CD4-positive, alpha-beta T cell treated with Interleukin-4 for 1 hour (primary cell): ENCODE results near the gene COA8.
"Not testable (repeated sequence)": the region's sequence is repeated elsewhere in the genome, so short reads cannot be mapped to it uniquely, and the experiment has no call there.

Experiments
- DNase-seq, 2 donors: peaks; one replicate each; pipeline ENCODE4 v3.0.0-alpha.2; 2020 to 2022

Gene COA8

DNA sequence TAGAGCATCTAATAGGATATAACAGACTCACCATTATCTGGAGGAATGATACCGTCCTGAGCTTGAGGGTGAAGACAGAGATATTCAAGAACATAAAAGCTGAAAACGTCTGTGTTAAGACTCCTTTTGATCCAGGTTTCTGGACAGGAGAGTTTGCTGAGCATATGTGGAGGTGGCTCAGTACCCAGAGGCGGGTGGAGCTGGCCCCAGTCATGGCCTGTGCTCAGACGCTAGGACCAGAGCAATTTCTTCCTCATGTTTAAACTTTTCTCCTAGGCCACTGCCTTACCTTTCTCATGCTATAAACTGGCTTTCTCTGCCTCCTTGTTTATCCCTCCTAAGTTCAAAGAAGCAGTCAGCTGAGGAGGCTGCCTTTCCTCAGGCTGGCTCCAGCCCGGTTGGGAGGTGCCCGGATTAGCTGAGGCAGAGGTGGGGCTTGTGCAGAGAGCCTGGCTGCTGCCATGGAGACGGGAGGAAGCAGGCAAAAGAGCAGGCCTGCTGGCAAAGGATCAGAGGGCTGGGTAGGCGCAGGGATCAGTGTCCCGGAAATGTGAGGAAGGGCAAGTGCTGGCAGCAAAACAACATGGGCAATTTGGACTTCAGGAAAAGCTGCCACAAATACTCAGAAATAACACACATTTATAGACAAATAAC, 13.7 kb downstream of the COA8 start:
- DNase-seq: no peak

DNA sequence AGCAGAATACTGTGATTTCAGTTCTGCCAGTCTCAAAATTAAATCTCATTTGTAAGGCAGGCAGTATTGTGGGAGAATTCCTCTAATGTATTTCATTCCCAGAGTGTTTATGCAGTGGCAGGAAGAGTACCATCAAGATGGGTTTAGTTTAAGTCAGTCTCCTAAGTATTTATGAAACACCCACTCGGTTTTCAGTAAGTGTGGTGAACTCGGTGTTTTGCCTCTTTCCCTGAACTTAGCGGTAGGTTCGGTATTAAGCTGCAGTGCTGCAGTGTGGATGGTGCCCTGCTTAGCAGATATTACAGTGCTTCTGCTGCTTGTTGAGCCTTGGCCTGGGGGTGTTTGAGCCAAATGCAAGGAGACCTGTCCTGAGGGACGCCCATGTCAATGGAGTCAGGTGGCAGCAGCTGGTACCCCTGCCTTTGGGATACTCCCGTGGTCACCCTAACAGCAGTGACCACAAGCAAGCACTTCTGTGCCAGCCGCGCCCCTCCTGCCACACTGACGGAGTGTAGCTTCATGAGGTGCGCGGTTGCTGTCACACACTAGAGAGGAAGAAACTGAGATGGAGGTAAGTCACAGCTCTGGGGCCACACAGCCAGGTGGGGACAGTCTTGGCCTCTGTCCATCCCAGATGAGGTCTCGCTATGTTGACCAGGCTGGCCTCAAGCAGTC, 15.8 kb downstream of the COA8 start:
- no peak for DNase-seq

DNA sequence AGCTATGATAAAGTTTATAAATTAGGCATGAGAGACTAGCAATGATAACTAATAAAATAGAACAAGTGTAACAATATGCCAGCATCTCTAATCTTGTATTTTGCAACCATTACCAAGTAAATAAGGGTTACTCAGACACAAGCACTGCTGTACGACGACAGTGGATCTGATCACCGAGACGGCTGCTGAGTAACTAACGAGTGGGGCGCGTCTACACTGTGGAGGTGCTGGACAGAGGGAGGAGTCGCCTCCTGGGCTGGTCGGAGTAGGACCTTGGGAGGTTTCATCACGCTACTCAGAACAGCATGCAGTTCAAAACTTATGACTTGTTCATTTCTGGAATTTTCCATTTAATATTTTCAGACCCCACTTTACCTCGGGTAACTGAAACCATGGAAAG, 18.4 kb downstream of the COA8 start:
- DNase-seq: no peak

DNA sequence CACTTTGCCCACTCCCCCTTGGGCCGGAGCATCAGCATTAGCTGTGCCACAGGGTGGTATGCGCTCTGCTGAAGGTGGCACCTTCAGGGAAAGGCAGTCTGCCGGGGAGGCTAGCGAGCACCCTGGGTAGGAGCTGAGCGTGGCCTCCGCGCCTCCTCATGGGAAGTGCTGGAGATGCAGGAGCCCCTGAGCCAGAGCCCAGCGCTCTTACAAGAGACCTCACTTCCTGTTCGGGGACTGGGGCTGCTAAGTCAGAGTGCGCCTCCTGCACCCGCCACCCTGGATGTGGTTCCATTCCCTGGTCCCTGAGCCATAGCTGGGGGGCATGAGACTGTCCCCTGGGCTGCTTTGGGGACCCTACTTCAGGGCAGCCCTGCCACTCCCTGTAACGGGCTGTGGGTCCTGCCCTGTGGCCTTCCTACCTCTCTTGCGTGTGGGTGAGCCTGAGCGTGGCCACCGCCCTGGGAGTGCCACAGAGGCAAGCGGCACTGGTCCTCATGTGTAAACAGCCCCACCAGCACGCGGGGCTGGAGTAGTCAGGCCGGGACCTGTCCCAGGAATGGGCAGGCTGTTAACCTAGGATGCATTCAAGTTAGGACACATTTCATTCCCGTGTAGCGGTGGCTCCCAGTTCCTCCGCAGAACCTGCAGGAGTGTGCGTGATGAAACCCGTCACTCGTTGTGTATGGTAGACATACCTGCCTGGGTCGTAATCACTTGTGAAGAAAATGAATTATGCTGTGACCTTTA, 19.4 kb downstream of the COA8 start:
- DNase-seq: no peak

DNA sequence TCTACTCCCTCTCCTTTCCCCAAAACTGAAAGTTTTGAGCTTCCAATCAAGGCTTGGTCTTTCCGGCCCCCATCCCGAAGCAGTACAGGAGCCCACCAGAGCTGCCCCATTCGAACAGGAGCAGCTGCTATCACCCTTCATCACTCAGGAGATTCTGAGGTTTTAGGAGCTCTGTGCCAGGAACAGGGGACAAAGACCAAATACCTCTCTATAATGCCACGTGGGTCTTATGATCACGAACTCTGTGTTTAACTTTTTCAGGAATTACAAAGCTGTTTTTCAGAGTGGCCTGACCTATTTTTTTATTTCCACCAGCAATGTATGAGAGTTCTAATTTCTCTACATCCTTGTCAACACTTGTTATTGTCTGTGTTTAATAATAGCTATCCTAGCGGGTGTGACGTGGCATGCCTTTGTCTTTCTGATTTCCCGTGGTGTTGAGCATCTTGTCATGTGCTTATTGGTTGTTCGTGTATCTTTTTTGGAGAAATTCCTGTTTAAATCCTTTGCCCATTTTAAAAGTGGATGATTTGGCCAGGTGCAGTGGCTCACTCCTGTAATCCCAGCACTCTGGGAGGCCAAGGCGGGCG, 21.7 kb downstream of the COA8 start:
- no peak for DNase-seq

DNA sequence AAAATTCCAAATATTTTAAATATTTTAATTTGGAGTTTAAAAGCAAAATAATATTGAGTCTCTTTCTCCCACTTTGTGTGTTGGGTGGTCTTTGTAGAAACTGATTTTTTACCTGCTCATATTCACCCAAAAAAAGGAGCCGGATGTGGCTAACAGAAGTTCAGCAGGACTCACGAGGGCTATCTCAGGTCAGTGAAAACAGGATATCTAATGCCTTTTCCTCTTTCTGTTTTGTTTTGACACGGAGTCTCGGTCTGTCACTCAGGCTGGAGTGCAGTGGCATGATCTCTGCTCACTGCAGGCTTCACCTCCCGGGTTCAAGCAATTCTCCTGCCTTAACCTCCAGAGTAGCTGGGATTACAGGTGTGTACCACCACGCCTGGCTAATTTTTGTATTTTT, 30.8 kb downstream of the COA8 start:
- peak in 1 of 2 donors; percentile 14 for DNase-seq

DNA sequence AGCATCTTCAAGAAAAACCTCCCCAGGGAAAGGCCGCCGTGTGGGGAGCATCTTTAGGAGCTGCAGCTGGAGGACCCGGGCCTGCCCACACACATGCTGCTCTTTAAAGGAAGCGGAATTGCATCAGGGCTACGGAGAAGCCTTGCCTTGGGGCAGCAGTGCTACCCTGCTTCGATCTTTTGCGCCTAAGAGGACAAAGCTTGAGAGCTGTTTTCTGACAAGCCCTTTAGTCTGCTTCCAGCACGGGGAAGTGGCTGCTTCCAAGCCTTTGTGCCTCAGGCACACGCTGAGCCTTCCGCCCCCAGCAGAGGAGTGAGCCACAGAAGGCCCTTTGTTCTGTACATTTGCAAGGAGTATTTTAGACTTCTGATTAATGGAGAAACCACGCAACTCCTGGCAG, 31.5 kb downstream of the COA8 start:
- DNase-seq: no peak

DNA sequence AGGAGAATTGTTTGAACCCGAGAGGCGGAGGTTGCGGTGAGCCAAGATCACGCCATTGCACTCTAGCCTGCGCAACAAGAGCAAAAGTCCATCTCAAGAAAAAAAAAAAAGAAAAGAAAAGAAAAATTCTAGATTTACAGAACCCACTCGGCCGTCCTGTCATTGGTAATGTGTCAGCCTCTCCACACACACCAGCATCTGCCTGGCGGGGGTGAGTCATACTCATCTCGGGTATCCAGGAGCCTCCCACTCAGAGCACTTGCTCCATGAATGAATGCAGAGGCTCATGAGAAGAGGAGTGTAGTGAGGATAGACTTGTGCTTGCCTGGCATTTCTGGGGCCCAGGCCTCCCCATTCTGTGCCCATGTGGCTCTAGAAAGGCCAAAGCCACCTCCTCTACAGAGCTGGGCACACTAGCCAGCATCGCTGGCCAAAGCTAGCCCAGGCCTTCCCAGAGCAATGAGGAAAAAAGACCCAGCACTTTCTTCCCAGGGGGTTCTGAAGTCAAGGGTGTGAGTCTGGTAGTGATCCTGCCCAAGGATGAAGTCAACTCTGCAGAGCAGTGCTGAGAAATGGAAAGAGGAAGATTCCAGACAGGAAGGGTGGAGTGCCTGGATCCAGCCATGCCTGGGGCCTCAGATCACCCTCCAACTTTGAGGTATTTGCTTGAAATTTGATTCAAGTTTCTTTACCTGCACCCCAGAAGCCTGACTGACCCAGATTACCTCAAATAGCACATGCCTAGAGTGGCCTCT, 35.0 kb downstream of the COA8 start:
- DNase-seq: no peak

DNA sequence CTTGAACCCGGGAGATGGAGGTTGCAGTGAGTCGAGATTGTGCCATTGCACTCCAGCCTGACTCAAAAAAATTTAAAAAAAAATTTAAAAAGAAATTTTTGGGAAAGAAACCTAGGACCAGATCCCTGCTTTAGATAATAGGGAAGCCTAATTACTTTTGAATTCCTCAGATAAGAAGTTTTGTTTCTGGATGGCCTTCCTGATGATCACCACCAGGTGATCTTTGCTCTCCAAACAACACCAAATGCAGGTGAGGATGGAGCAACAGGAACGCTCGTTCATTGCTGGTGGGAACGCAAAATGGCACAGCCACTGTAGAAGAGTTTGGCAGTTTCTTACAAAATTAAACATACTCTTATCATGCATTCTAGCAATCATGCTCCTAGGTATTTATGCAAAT, 37.7 kb downstream of the COA8 start:
- no peak for DNase-seq

DNA sequence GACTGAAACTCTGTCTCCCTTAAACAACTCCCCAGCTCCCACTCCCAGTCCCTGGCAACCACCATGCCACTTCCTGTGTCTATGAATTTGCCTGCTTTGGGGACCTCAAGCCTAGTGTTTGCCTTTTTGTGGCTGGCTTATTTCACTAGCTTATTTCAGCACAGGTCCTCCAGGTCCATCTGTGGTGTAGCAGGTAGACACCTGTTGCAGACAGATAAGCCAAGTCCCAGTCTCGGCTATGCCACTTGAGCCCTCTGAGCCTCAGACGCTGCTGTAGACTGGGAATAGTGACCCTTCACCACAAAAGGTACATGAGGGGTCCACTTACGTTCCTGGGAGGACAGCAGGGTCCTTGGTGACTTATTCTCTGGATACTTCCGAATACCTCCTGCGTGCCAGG, 41.9 kb downstream of the COA8 start:
- DNase-seq: no peak

DNA sequence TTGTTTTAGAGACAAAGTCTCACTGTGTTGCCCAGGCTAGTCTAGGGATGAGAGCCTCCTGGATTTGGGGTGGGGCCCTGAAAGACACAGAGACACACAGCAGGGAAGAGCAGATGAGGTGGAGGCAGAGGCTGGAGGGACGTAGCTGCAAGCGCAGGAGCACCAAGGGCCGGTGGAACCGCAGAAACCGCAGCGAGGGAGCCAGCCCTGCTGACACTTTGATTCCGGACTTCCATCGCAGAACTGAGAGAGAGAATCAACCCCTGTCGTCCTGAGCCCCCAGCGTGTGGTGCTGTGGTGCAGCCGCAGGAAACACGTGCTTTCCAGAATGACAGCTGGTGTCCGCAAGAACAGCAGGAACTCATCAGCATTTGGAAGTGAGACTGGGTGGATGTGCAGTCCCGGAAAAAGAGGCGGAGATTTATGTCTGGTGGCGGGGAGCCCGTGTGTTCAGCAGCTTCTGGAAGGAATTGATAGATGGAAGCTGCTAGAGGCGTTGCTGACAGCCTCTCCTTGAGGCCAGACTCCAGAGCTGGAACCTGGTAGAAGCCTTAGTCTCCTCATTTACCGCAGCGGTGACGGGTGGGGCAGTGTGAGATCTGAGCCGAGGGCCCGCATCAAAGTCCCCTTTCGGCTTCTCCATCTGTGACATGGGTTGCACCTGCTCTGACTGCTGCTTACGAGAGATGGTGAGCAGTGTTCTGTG, 44.4 kb downstream of the COA8 start:
- peak; percentile 60 to 61 for DNase-seq

DNA sequence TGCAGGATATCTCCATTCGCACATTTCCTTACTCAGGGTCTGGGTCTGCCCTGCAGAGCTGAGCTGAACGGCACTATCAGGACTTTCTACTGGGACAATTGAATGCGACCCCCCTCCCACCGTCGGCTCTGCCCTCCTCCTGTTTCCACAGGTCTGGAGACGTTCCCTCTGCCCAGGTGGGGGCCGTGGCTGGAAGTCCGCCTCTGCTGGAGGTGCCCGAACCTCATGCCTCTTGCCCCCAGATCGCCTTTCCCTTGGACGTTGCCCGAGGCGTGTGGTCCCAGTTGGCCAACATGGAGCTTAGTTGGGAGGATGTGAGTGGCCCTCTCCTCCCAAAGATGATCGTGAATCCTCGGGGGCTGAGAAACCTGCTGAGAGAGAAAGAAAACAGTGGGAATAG, 45.1 kb downstream of the COA8 start:
- DNase-seq: no peak

DNA sequence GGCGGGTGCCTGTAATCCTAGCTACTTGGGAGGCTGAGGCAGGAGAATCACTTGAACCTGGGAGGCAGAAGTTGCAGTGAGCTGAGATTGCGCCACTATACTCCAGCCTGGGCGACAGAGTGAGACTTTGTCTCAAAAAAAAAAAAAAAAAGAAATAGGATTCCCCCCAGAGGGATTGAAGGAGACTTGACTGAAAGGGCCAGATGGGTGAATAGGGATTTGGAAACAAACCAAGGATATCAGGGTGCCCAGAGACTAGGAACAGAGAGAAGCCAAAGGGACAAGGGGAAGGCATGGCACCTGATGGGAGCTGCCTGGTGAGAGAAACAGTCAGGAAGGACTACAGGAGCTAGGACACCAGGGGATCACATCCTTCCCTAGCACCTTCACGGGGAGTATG, 46.3 kb downstream of the COA8 start:
- not testable (repeated sequence) for DNase-seq

DNA sequence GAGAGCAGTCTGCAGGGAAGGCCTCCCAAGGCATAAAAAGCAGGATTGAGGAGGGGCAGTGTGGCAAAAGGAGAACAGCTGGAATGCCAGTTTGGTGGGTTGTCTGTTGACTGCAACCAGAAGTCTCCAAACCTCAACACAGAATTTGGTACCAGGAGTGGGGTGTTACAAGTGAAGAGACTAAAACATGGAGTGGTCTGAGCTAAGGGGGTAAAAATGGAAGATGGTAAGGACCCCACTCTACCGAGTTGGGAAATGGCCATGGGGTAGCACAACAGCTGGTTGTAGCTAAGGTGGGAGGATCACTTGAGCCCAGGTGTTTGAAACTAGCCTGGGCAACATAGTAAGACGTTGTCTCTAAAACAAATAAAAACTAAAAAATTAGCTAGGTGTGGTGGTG, 48.5 kb downstream of the COA8 start:
- no peak for DNase-seq

DNA sequence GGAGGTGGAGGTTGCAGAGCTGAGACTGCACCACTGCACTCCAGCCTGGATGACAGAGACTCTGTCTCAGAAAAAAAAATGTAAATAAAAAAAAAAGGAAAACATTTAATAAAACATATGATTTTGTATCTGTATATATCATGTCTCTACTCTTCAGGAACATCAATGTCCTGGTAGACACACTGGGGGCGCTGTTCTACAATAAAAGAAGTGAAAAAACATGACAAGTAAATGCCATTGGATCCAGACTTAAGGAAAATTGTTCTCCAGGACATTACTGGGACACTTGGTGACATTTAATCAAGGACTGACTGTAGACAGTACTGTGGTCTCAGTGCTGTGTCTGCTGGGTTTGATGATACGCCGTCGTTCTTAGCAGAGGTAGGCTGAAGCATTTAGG, 50.8 kb downstream of the COA8 start:
- no peak for DNase-seq

DNA sequence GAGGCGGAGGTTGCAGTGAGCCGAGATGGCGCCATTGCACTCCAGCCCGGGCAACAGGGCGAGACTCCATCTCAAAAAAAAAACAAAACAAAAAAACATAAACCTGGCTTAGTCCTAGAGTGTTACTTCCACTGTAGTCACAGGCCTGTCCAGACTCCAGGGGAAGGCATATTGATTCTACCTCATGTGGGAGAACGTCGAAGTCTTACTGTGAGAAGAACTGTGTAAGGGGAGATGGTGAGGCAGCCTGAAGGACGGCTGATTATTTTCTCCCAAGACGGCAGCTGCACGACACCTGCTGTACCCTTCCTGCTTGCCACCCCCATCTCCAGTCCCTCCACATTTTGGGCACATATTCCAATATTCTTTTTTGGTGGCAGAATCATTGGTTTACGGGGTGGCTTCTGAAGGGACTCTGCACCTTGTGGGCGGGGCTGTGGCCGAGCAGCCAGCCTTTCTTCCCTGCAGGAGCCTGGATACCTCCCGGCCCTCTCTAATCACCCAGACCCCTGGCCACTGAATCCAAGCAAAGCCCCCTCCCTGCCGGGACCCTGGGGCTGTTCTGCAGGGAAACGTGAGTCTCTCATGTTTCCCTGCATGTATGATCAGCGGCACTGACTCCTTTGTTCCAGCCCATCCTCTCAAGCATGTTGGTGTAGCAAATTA, 54.0 kb downstream of the COA8 start:
- no peak for DNase-seq

DNA sequence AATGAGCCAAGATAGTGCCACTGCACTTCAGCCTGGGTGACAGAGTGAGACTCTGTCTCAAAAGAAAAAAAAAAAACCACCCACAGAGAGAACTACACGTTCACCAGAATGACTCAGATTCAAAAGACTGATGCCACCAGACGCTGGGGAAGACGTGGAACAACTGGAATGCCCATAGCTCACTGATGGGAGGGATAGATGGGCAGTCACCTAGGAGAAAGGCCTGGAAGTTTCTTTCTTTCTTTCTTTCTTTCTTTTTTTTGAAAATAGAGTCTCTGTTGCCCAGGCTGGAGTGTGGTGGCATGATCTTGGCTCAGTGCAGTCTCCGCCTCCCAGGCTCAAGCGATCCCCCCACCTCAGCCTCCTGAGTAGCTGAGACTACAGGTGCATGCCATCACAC, 56.3 kb downstream of the COA8 start:
- no peak for DNase-seq

DNA sequence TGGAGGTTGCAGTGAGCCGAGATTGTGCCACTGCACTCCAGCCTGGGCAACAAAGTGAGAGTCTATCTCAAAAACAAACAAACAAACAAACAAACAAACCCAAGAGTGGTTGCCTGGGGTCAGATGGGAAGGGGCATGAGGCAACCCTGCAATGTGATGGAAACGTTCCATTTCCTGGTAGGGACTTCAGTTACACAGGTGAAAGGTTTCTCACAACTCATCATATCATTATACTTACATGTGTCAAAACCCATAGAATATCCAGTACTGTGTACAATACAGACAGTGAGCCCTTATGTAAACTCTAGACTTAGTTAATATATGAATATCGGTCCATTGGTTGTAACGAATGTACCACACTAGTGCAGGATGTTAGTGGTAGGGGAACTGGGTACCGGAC, 59.1 kb downstream of the COA8 start:
- no peak for DNase-seq

DNA sequence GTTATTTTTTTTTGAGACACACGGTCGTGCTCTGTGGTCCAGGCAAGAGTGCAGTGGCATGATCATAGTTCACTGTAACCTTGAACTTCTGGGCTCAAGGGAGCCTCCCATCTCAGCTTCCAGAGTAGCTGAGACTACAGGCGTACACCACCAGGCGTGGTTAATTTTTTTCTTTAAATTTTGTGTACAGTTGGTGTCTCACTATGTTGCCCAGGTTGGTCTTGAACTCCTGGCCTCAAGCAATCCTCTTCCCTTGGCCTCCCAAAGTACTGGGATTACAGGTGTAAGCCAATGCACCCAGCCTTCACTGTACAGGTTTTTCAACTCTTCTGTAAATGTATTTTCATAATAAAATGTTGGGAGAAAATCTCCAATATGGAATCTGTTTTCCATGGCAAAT, 60.5 kb downstream of the COA8 start:
- DNase-seq: no peak

DNA sequence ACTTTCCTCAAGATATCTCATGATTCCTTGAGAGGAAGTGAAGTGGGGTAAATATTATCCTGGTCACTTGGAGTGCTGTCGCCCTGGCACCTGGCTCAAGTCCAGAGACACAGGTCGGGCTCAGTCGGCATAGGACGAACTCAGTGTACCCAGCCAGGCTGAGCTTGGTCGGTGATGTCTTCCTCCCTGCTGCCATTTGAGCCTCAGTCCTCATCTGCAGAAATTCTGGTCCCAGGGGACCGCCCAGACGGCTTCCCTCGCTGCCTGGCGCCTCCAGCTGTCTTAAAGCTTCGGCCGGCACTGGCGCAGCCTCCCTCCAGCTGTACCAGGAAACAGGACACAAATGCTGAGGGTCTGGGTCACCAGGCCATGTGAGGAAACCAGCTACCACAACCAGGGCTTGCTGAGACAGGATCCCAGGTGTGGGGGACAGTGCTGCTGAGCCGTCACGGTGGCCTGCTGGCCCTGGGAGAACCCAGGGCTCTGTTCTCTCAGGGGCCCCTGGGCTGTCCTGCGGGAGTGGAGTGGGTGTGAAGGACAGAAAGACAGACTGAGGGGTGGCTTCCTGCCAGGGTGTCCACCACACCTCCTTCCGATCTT, 61.2 kb downstream of the COA8 start:
- no peak for DNase-seq

DNA sequence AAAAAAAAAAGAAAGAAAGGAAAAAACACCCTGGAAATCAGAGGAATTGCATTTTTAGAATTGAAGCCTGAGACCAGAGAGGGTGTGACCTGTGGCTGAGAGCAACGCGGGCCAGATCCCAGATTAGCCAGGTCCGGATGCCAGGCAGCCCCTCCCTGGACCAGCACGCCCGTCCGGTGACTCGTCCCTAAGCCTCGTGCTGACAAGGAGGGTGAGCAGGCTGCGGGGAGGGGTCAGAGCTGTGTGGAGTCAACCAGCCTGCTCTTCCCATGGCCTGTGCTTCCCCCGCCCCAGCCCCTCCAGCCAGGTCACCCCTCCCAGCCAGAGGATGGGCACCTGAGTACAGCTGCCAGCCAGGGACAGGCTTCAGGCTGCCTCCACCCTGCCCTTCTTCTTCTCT, 62.1 kb downstream of the COA8 start:
- DNase-seq: peak in 1 of 2 donors; percentile 18
